HepG2 (cell line): Measurements from ENCODE around the gene JMJD8. TPM values are rescaled to one million over a fixed set of nuclear protein-coding genes. Genes with fewer than 3 reads are reported as not detected.
A peak's percentile ranks its signal among the peaks of the same experiment; 100 is the strongest.

Source experiments
- ATAC-seq: fragments of 200-7000 bp; cut with Tn5 transposase; 3 replicates; pipeline ENCODE4 v1.9.1; 2020; ENCODE audit warnings: mild to moderate bottlenecking, moderate library complexity
- BruUV-seq: library from RNA; stranded (reverse); fragments of 400-500 nt; replicated peaks from 2 replicates; lab custom pipeline; 2021; lab: Mats Ljungman, UMichigan
- CTCF ChIA-PET: fragments of 300-600 bp; formaldehyde crosslinking; extraction: SDS; loops from one replicate; lab custom pipeline; 2021; ENCODE audit warnings: low total read pairs, inconsistent platforms, low intra/inter-chr PET ratio; lab: Yijun Ruan, JAX
- POLR2A ChIA-PET: fragments of 350-600 bp; sonication (Branson Sonifier 250); formaldehyde crosslinking; loops from one replicate; lab custom pipeline; 2020; ENCODE audit warnings: antibody characterized with exemption, inconsistent platforms; lab: Yijun Ruan, JAX
- DNase-seq: peaks from one replicate; pipeline ENCODE4 v3.0.0-alpha.2; 2015; ENCODE audit warnings: low spot score
- FAIRE-seq: peaks from 3 replicates; lab custom pipeline; 2011; peaks lifted over from hg19 to GRCh38; lab: Jason Lieb, UNC
- H2AFZ ChIP-seq: one replicate; pipeline ENCODE4 v1.6.1; 2011; ENCODE audit warnings: low read length, inconsistent platforms
- H3K27ac ChIP-seq: fragments of 300-600 bp; 3 replicates; pipeline ENCODE4 v1.8.0; 2011; ENCODE audit warnings: mixed run types, mild to moderate bottlenecking, mixed read lengths, low read length, inconsistent platforms; ENCODE audit not compliant: insufficient read depth; ENCODE audit errors: extremely low read length
- H3K27me3 ChIP-seq, 2 experiments: fragments of 200-600 bp in 1 of 2; 2 replicates in 1 of 2; 3 replicates in 1 of 2; pipeline versions ENCODE4 v1.6.0 to v1.8.0; 2011; ENCODE audit warnings: low read length in 2 of 2, mild to moderate bottlenecking in 2 of 2, moderate library complexity in 2 of 2, inconsistent platforms in 1 of 2; ENCODE audit not compliant: insufficient read depth in 2 of 2, control insufficient read depth in 1 of 2
- H3K36me3 ChIP-seq, 2 experiments: fragments of 200-600 bp in 1 of 2; replicated peaks in 1 of 2; 2 replicates in 1 of 2; 3 replicates in 1 of 2; pipeline versions ENCODE4 v1.5.1 to v1.8.0; 2011; ENCODE audit warnings: low read length in 2 of 2, inconsistent platforms in 1 of 2; ENCODE audit not compliant: insufficient read depth in 2 of 2, control insufficient read depth in 1 of 2
- H3K4me1 ChIP-seq: 2 replicates; pipeline ENCODE4 v1.5.1; 2012; ENCODE audit warnings: low read length, inconsistent platforms; ENCODE audit not compliant: insufficient read depth
- H3K4me2 ChIP-seq: 2 replicates; pipeline ENCODE4 v1.6.0; 2011; ENCODE audit warnings: low read depth, low read length, inconsistent platforms
- H3K4me3 ChIP-seq, 3 experiments: fragments of 200-600 bp in 1 of 3; sonication (generic), shearing (Covaris generic) in 1 of 3; replicated peaks in 1 of 3; 2 replicates each; pipeline ENCODE4 v1.5.1; 2011 to 2016; ENCODE audit warnings: low read length in 3 of 3, inconsistent platforms in 2 of 3, low read depth in 2 of 3, mild to moderate bottlenecking in 2 of 3, control low read depth in 1 of 3, mixed read lengths in 1 of 3; ENCODE audit not compliant: insufficient read depth in 1 of 3
- H3K79me2 ChIP-seq: one replicate; pipeline ENCODE4 v1.6.1; 2011; ENCODE audit warnings: low read length, inconsistent platforms; ENCODE audit not compliant: insufficient read depth
- H3K9ac ChIP-seq: 2 replicates; pipeline ENCODE4 v1.6.0; 2011; ENCODE audit warnings: mild to moderate bottlenecking, low read depth, low read length, inconsistent platforms; ENCODE audit not compliant: insufficient read depth
- H3K9me3 ChIP-seq: 2 replicates; pipeline ENCODE4 v1.5.1; 2012; ENCODE audit warnings: mild to moderate bottlenecking, low read length
- H4K20me1 ChIP-seq: 2 replicates; pipeline ENCODE4 v1.6.0; 2011; ENCODE audit warnings: inconsistent platforms, mild to moderate bottlenecking, low read length, moderate library complexity; ENCODE audit not compliant: insufficient read depth
- AGO2 ChIP-seq: fragments of 200-400 bp; formaldehyde crosslinking; optimal IDR thresholded peaks from 2 replicates; pipeline ENCODE3; 2017; ENCODE audit warnings: mild to moderate bottlenecking, low read depth, low read length, moderate library complexity
- KDM2A ChIP-seq: sonication (generic); formaldehyde crosslinking; IDR thresholded peaks from 2 replicates; pipeline ENCODE4 v1.4.0; 2020; ENCODE audit warnings: low read depth, missing genetic modification reagents, borderline replicate concordance
- MNT ChIP-seq: fragments of 450-650 bp; IDR thresholded peaks from 2 replicates; pipeline ENCODE4 v1.6.1; 2016
- POLR2A ChIP-seq, 2 experiments: IDR thresholded peaks; 2 replicates each; pipeline ENCODE4 v1.6.1; 2011; ENCODE audit warnings: low read depth in 2 of 2, low read length in 2 of 2, mild to moderate bottlenecking in 1 of 2, moderate library complexity in 1 of 2; ENCODE audit not compliant: insufficient read depth in 1 of 2
- POLR2G ChIP-seq: fragments of 200-400 bp; formaldehyde crosslinking; IDR thresholded peaks from 2 replicates; pipeline ENCODE4 v1.6.1; 2018; ENCODE audit warnings: mild to moderate bottlenecking, low read depth, low read length, moderate library complexity
- RBFOX2 ChIP-seq: fragments of 200-400 bp; formaldehyde crosslinking; IDR thresholded peaks from 2 replicates; pipeline ENCODE4 v1.6.1; 2017; ENCODE audit warnings: low read depth, mild to moderate bottlenecking, low read length
- ZNF10 ChIP-seq: sonication (generic); formaldehyde crosslinking; IDR thresholded peaks from 2 replicates; pipeline ENCODE4 v1.4.0; 2020; ENCODE audit warnings: mild to moderate bottlenecking, low read depth, missing genetic modification reagents, borderline replicate concordance
- ZNF225 ChIP-seq: sonication (generic); formaldehyde crosslinking; IDR thresholded peaks from 2 replicates; pipeline ENCODE4 v1.4.0; 2020; ENCODE audit warnings: mild to moderate bottlenecking, missing genetic modification reagents
- ZNF264 ChIP-seq: sonication (generic); formaldehyde crosslinking; IDR thresholded peaks from 2 replicates; pipeline ENCODE4 v1.4.0; 2020; ENCODE audit warnings: missing genetic modification reagents
- ZNF550 ChIP-seq: sonication (generic); formaldehyde crosslinking; IDR thresholded peaks from 2 replicates; pipeline ENCODE4 v1.4.0; 2020; ENCODE audit warnings: mild to moderate bottlenecking, missing genetic modification reagents, borderline replicate concordance
- WGBS: methylation state at CpG from one replicate; pipeline ENCODE4 v1.1.6; 2017; ENCODE audit warnings: low lambda C conversion rate; 5-methylcytosine and 5-hydroxymethylcytosine counted together
- in situ Hi-C: cut with HindIII; loops from 2 replicates; pipeline ENCODE4 v1.10.0; 2017; ENCODE audit warnings: low pct_unique_long_range_greater_than_20kb; ENCODE audit not compliant: extremely low pct_ligation_motif_present
- intact Hi-C: fragments of 100-400 bp; cut with micrococcal nuclease; formaldehyde crosslinking; loops from one replicate; pipeline ENCODE4 v1.10.0; 2022; ENCODE audit not compliant: unreplicated experiment
- polyA plus RNA-seq, 8 experiments: library from polyadenylated mRNA; depleted of rRNA in 3 of 8; stranded (reverse) in 7 of 8; unstranded in 1 of 8; fragments of >200 nt; fragmentation: Illumina TruSeq in 4 of 8; extraction: Trizol in 4 of 8; gene quantifications; 2 replicates each; pipeline versions ENCODE4 v1.2.1 to v1.2.3, GENCODE V29; 2011 to 2016; ENCODE audit warnings: low read depth in 4 of 8, missing spikeins in 1 of 8, mixed read lengths in 1 of 8; ENCODE audit not compliant: insufficient read depth in 1 of 8
- total RNA-seq, 5 experiments: library from RNA; depleted of rRNA; stranded (reverse); fragments of >200 nt; fragmentation: Illumina TruSeq; extraction: Trizol; gene quantifications; 2 replicates each; pipeline ENCODE4 v1.2.3, GENCODE V29; 2016; ENCODE audit warnings: low read depth in 1 of 5

JMJD8 gene
- total and polyA plus RNA-seq, 2 of the 13 experiments (the other 11 are each of a cell fraction or from before 2014, with no cell fraction given) = 2.6 to 11.8 TPM

DNA sequence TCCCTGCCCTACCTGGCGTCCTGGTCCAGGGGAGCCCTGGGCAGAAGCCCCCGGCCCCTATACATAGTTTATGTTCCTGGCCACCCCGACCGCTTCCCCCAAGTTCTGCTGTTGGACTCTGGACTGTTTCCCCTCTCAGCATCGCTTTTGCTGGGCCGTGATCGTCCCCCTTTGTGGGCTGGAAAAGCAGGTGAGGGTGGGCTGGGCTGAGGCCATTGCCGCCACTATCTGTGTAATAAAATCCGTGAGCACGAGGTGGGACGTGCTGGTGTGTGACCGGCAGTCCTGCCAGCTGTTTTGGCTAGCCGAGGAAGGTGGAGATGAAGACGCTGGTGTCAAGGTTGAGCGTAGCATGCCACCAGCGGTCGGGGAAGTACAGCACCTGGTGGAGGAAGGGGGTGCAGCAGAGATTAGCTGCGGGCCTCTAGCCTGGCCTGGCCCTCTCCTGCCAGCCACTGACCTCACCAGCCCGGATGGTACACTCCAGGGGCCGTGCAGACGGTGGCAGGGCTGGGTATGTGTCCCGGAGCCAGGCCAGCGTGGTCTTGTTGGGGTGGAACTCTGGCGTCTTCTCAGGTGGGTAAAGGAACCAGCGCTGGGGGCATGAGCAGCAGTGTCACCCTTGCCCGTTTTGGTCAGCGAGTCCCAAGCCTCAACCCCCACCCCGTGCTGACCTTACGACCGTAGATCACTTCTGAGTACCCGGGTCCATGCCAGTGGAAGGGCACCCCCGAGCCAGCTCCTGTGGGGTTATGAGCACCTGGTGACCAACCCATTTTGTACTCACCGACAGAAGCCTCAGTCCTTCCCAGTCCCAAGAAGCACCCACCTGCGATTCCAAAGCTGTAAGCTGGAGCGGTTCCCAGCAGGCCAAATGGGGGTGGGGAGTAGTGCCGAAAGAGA, 1.4 kb downstream of the JMJD8 start:
- intact Hi-C loops (no loop called here), in situ Hi-C loops (no loop called here)
- POLR2A ChIA-PET = no interaction called here
- H3K36me3 ChIP-seq = peaks cover 11 to 20% of the 10 kb centered on the region in 2 experiments; a peak in 4 of 5 replicates
- no peaks in the 10 kb centered on the region for H3K9me3 ChIP-seq
- no peaks in the 10 kb centered on the region; a peak in 1 of 5 replicates for H3K27me3 ChIP-seq
- H3K79me2 ChIP-seq = peaks cover 16% of the 10 kb centered on the region
- H4K20me1 ChIP-seq = 0 out of 2 replicates have a peak, but pooled peaks cover 3% of the 10 kb centered on the region
- no peak for DNase-seq
- 98% methylated on average over 18 of the region's 36 CpGs for WGBS
- CTCF ChIA-PET = no interaction called here
- no peak overlapping the region for H3K9ac ChIP-seq
- no peak overlapping the region for H3K4me2 ChIP-seq
- no peak for ATAC-seq
- H2AFZ ChIP-seq = no peak overlapping the region
- no peak overlapping the region for H3K27ac ChIP-seq
- H3K4me1 ChIP-seq = peaks cover 27% of the 10 kb centered on the region
- H3K4me3 ChIP-seq = no peak overlapping the region
- TF ChIP-seq POLR2G (peak; percentile 15; the same call in 1 of the 2 replicates), ZNF264 (CRISPR knock-in tag) (no peak), ZNF550 (CRISPR knock-in tag) (no peak), AGO2 (peak; percentile 7), POLR2A (IDR thresholded peaks at IDR 0.05; ENCODE audit: insufficient read depth in 1 of 2, low read depth in 2 of 2, low read length in 2 of 2) (peak in 1 of 2 experiments; percentile 28; a peak in 1 of 4 replicates)
- no TSS peak for BruUV-seq
- no peak for FAIRE-seq

DNA sequence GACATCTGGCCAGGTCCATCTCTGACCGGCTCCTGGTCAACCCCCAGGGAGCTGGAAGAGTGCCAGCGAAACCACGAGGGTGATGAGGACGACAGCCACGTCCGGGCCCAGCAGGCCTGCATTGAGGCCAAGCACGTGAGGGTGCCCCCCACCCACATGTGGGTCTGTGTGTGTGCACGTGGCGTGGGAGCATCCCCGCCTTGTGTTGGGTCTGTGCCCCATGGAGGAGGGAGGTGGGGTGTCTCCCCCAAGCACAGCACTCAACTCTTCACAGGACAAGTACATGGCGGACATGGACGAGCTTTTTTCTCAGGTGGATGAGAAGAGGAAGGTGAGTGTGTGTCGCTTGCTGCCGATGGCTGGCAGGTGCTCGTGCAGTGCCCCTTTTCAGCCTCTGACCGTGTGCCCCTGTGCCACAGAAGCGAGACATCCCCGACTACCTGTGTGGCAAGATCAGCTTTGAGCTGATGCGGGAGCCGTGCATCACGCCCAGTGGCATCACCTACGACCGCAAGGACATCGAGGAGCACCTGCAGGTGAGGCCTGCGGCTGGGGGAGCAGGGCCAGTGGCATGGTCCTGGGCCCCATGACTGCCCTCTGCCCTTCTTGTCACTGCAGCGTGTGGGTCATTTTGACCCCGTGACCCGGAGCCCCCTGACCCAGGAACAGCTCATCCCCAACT, 2.2 kb downstream of the JMJD8 start:
- Histone ChIP-seq H3K36me3 (peaks cover 9 to 20% of the 10 kb centered on the region in 2 experiments; a peak in 4 of 5 replicates), H2AFZ (no peak overlapping the region), H3K4me2 (peak overlapping the region; percentile 80), H3K4me1 (peaks cover 27% of the 10 kb centered on the region), H3K27me3 (no peaks in the 10 kb centered on the region; a peak in 1 of 5 replicates), H3K4me3 (peak overlapping the region in 2 of 3 experiments; percentile 85 to 88; a peak in 2 of 6 replicates), H3K9me3 (no peaks in the 10 kb centered on the region), H3K79me2 (peaks cover 16% of the 10 kb centered on the region), H3K9ac (no peak overlapping the region), H4K20me1 (0 out of 2 replicates have a peak, but pooled peaks cover 3% of the 10 kb centered on the region)
- FAIRE-seq = no peak
- in situ Hi-C loops (no loop called here), intact Hi-C loops (no loop called here)
- DNase-seq = no peak
- WGBS = 92% methylated on average over 15 of the region's 28 CpGs
- BruUV-seq = TSS peak; percentile 62
- POLR2A ChIA-PET = interaction anchor here (0.6 to 4.4 kb wide), 5 partner anchors 8 to 311 kb away, joined by 3 to 34 read pairs (median 7); partner anchors contain the start of genes MRPL28 and WDR24
- CTCF ChIA-PET = no interaction called here
- ATAC-seq = no peak
- TF ChIP-seq ZNF225 (CRISPR knock-in tag) = no peak
- peak; percentile 44; the same call in 1 of the 2 replicates for TF ChIP-seq RBFOX2
- TF ChIP-seq AGO2 = peak; percentile 75
- 0 out of 2 replicates have a peak, but pooled peaks have one; percentile 16 for TF ChIP-seq MNT
- no peak for TF ChIP-seq ZNF10
- no peak for TF ChIP-seq KDM2A
- TF ChIP-seq, all 625 proteins: peak for 3
- no peak overlapping the region for H3K27ac ChIP-seq
